ENCODE measurements around the gene MSS51.
"Not testable (repeated sequence)": the region's sequence is repeated elsewhere in the genome, so short reads cannot be mapped to it uniquely, and the experiment has no call there.

GRCh38 chr10:73394325-73394724, 39.0 kb downstream of the MSS51 start:
- TF ChIP-seq CTCF (IDR thresholded peaks at IDR 0.05 in 8 of 11, conservative IDR thresholded peaks at IDR 0.05 in 3 of 11); POLR2A (IDR thresholded peaks at IDR 0.05); POLR2AphosphoS5 (IDR thresholded peaks at IDR 0.05): not testable (repeated sequence)
